IPS-18a (cell line): ENCODE measurements around the gene CGREF1.
A peak's percentile ranks its signal among the peaks of the same experiment; 100 is the strongest.
"Not testable (repeated sequence)": the region's sequence is repeated elsewhere in the genome, so short reads cannot be mapped to it uniquely, and the experiment has no call there.

Source experiments
- H3K27ac ChIP-seq: one replicate; pipeline ENCODE4 v1.5.1; 2013; ENCODE audit warnings: low read length
- H3K27me3 ChIP-seq: one replicate; pipeline ENCODE4 v1.6.1; 2013; ENCODE audit warnings: mild to moderate bottlenecking, low read length; ENCODE audit not compliant: control insufficient read depth, insufficient read depth
- H3K36me3 ChIP-seq: one replicate; pipeline ENCODE4 v1.6.1; 2013; ENCODE audit warnings: low read depth, low read length; ENCODE audit not compliant: control insufficient read depth
- H3K4me1 ChIP-seq: one replicate; pipeline ENCODE4 v1.6.1; 2013; ENCODE audit warnings: low read depth, low read length; ENCODE audit not compliant: control insufficient read depth
- H3K4me3 ChIP-seq: one replicate; pipeline ENCODE4 v1.5.1; 2013; ENCODE audit warnings: low read length
- H3K9ac ChIP-seq: one replicate; pipeline ENCODE4 v1.6.1; 2013; ENCODE audit warnings: mild to moderate bottlenecking, low read length, moderate library complexity
- H3K9me3 ChIP-seq: one replicate; pipeline ENCODE4 v1.6.1; 2013; ENCODE audit warnings: low read depth, low read length; ENCODE audit not compliant: control insufficient read depth

Gene CGREF1

GRCh38 chr2:27123302-27124150 is 4.6 kb upstream of the CGREF1 start, which contains the start of gene ABHD1:
TSS of gene ABHD1 (plus strand) at chr2:27123815. CDS start at chr2:27123949, 134 bp downstream.
- no peaks in the 10 kb centered on the region for H3K9me3 ChIP-seq
- peak within 1 kb of the TSS; percentile 59 for H3K4me3 ChIP-seq
- H3K36me3 ChIP-seq: no peaks in the 10 kb centered on the region
- no peaks in the 10 kb centered on the region for H3K4me1 ChIP-seq
- H3K27me3 ChIP-seq: peaks cover 59% of the 10 kb centered on the region
- no peak within 1 kb of the TSS for H3K9ac ChIP-seq
- no peak within 1 kb of the TSS for H3K27ac ChIP-seq

- peaks cover 4% of the 10 kb centered on the region for H3K4me1 ChIP-seq
- H3K9me3 ChIP-seq: no peaks in the 10 kb centered on the region
- H3K9ac ChIP-seq: no peak overlapping the region
- no peak overlapping the region for H3K27ac ChIP-seq
- H3K4me3 ChIP-seq: no peak overlapping the region
- no peaks in the 10 kb centered on the region for H3K36me3 ChIP-seq
- H3K27me3 ChIP-seq: peaks cover 66% of the 10 kb centered on the region
Measured at GRCh38 chr2:27122791-27123190, 3.9 kb upstream of the CGREF1 start.

GRCh38 chr2:27121906-27122305 is 3.0 kb upstream of the CGREF1 start:
- H3K36me3 ChIP-seq: no peaks in the 10 kb centered on the region
- no peak overlapping the region for H3K4me3 ChIP-seq
- no peak overlapping the region for H3K27ac ChIP-seq
- peaks cover 4% of the 10 kb centered on the region for H3K4me1 ChIP-seq
- H3K9ac ChIP-seq: no peak overlapping the region
- H3K27me3 ChIP-seq: peaks cover 75% of the 10 kb centered on the region
- no peaks in the 10 kb centered on the region for H3K9me3 ChIP-seq

GRCh38 chr2:27119330-27119670 is 372 bp upstream of the CGREF1 start:
- not testable (repeated sequence) for H3K27ac ChIP-seq, H3K9ac ChIP-seq, H3K9me3 ChIP-seq, H3K4me1 ChIP-seq, H3K36me3 ChIP-seq
- peak overlapping the region; percentile 55 for H3K4me3 ChIP-seq
- peaks cover 71% of the 10 kb centered on the region for H3K27me3 ChIP-seq

- peaks cover 61% of the 10 kb centered on the region for H3K27me3 ChIP-seq
- no peak overlapping the region for H3K27ac ChIP-seq
- no peaks in the 10 kb centered on the region for H3K36me3 ChIP-seq
- H3K9me3 ChIP-seq: no peaks in the 10 kb centered on the region
- no peak overlapping the region for H3K9ac ChIP-seq
- H3K4me1 ChIP-seq: peaks cover 4% of the 10 kb centered on the region
- H3K4me3 ChIP-seq: peak overlapping the region; percentile 47
Measured at GRCh38 chr2:27117995-27118524, 868 bp downstream of the CGREF1 start.

- Histone ChIP-seq H3K27ac (no peak overlapping the region), H3K4me1 (peaks cover 4% of the 10 kb centered on the region), H3K9me3 (no peaks in the 10 kb centered on the region), H3K27me3 (peaks cover 36% of the 10 kb centered on the region), H3K36me3 (no peaks in the 10 kb centered on the region), H3K4me3 (no peak overlapping the region), H3K9ac (no peak overlapping the region)
Measured at GRCh38 chr2:27115519-27115918, 3.4 kb downstream of the CGREF1 start.

GRCh38 chr2:27111392-27112078 is 7.4 kb downstream of the CGREF1 start:
- H3K4me1 ChIP-seq, H3K9ac ChIP-seq, H3K4me3 ChIP-seq, H3K27ac ChIP-seq, H3K27me3 ChIP-seq, H3K9me3 ChIP-seq, H3K36me3 ChIP-seq: not testable (repeated sequence)

GRCh38 chr2:27110603-27111352 is 8.2 kb downstream of the CGREF1 start:
- H3K4me3 ChIP-seq, H3K4me1 ChIP-seq, H3K27me3 ChIP-seq, H3K9me3 ChIP-seq, H3K36me3 ChIP-seq, H3K27ac ChIP-seq, H3K9ac ChIP-seq: not testable (repeated sequence)

- Histone ChIP-seq H3K36me3 (no peaks in the 10 kb centered on the region), H3K9me3 (no peaks in the 10 kb centered on the region), H3K27me3 (no peaks in the 10 kb centered on the region), H3K4me1 (no peaks in the 10 kb centered on the region), H3K4me3 (no peak overlapping the region), H3K9ac (no peak overlapping the region), H3K27ac (no peak overlapping the region)
Measured at GRCh38 chr2:27109083-27109482, 9.8 kb downstream of the CGREF1 start.

GRCh38 chr2:27108221-27108620 is 10.7 kb downstream of the CGREF1 start:
- Histone ChIP-seq H3K4me1 (no peaks in the 10 kb centered on the region), H3K27ac (no peak overlapping the region), H3K9me3 (no peaks in the 10 kb centered on the region), H3K4me3 (no peak overlapping the region), H3K36me3 (no peaks in the 10 kb centered on the region), H3K27me3 (no peaks in the 10 kb centered on the region), H3K9ac (no peak overlapping the region)

- Histone ChIP-seq H3K27ac (no peak overlapping the region), H3K36me3 (no peaks in the 10 kb centered on the region), H3K4me1 (no peaks in the 10 kb centered on the region), H3K4me3 (no peak overlapping the region), H3K27me3 (no peaks in the 10 kb centered on the region), H3K9me3 (no peaks in the 10 kb centered on the region), H3K9ac (no peak overlapping the region)
Measured at GRCh38 chr2:27105981-27106380, 12.9 kb downstream of the CGREF1 start.
